ENCODE results near the gene FAAP24.

- TF ChIP-seq, protein P1, sequence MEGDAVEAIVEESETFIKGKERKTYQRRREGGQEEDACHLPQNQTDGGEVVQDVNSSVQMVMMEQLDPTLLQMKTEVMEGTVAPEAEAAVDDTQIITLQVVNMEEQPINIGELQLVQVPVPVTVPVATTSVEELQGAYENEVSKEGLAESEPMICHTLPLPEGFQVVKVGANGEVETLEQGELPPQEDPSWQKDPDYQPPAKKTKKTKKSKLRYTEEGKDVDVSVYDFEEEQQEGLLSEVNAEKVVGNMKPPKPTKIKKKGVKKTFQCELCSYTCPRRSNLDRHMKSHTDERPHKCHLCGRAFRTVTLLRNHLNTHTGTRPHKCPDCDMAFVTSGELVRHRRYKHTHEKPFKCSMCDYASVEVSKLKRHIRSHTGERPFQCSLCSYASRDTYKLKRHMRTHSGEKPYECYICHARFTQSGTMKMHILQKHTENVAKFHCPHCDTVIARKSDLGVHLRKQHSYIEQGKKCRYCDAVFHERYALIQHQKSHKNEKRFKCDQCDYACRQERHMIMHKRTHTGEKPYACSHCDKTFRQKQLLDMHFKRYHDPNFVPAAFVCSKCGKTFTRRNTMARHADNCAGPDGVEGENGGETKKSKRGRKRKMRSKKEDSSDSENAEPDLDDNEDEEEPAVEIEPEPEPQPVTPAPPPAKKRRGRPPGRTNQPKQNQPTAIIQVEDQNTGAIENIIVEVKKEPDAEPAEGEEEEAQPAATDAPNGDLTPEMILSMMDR (conservative IDR thresholded peaks at IDR 0.05), result no peak
- no peak for TF ChIP-seq EZH2 (IDR thresholded peaks at IDR 0.05; ENCODE audit: low read depth)
Measured at GRCh38 chr19:32945260-32945659, 26.8 kb upstream of the FAAP24 start.
